Hepatocyte (in vitro differentiated cells): ENCODE measurements around the gene CIC. TPM values are rescaled to one million over a fixed set of nuclear protein-coding genes. Genes with fewer than 3 reads are reported as not detected.

Experiments used
- DNase-seq: peaks from one replicate; pipeline ENCODE4 v3.0.0-alpha.2; 2016; ENCODE audit warnings: low spot score
- H2AFZ ChIP-seq: fragments of 200-600 bp; sonication (generic); 2 replicates; pipeline ENCODE4 v1.6.0; 2016; ENCODE audit warnings: antibody characterized with exemption, mild to moderate bottlenecking
- H3K27ac ChIP-seq: fragments of 200-600 bp; sonication (generic); 2 replicates; pipeline ENCODE4 v1.5.1; 2016; ENCODE audit warnings: mild to moderate bottlenecking
- H3K27me3 ChIP-seq: fragments of 200-600 bp; sonication (generic); 2 replicates; pipeline ENCODE4 v1.6.1; 2016
- H3K36me3 ChIP-seq: fragments of 200-600 bp; sonication (generic); replicated peaks from 2 replicates; pipeline ENCODE4 v1.5.1; 2016; ENCODE audit warnings: low read depth; ENCODE audit not compliant: insufficient read depth
- H3K4me1 ChIP-seq: fragments of 200-600 bp; sonication (generic); 2 replicates; pipeline ENCODE4 v1.5.1; 2016; ENCODE audit warnings: mild to moderate bottlenecking, moderate library complexity; ENCODE audit not compliant: insufficient read depth
- H3K4me2 ChIP-seq: fragments of 200-600 bp; sonication (generic); 2 replicates; pipeline ENCODE4 v1.6.0; 2016
- H3K4me3 ChIP-seq: fragments of 200-600 bp; sonication (generic); 2 replicates; pipeline ENCODE4 v1.5.1; 2016; ENCODE audit warnings: mild to moderate bottlenecking
- H3K79me2 ChIP-seq: fragments of 200-600 bp; sonication (generic); 2 replicates; pipeline ENCODE4 v1.6.0; 2017; ENCODE audit warnings: mild to moderate bottlenecking
- H3K9me2 ChIP-seq: fragments of 200-600 bp; sonication (generic); replicated peaks from 2 replicates; pipeline ENCODE4 v1.6.0; 2017; ENCODE audit warnings: mild to moderate bottlenecking; ENCODE audit not compliant: insufficient read depth
- H3K9me3 ChIP-seq: fragments of 200-600 bp; sonication (generic); 2 replicates; pipeline ENCODE4 v1.5.1; 2016; ENCODE audit warnings: low read depth, mild to moderate bottlenecking
- H4K20me1 ChIP-seq: fragments of 200-600 bp; sonication (generic); 2 replicates; pipeline ENCODE4 v1.6.0; 2016; ENCODE audit warnings: mild to moderate bottlenecking; ENCODE audit not compliant: insufficient read depth, poor library complexity, severe bottlenecking
- CTCF ChIP-seq: fragments of 200-600 bp; sonication (generic); IDR thresholded peaks from 2 replicates; pipeline ENCODE4 v1.5.1; 2016; ENCODE audit warnings: antibody characterized with exemption, mild to moderate bottlenecking; ENCODE audit not compliant: poor library complexity
- EZH2 ChIP-seq: fragments of 200-600 bp; sonication (generic); IDR thresholded peaks from 2 replicates; pipeline ENCODE4 v1.6.1; 2016; ENCODE audit warnings: antibody characterized with exemption, mild to moderate bottlenecking, borderline replicate concordance
- EZH2phosphoT487 ChIP-seq: fragments of 200-600 bp; sonication (generic); IDR thresholded peaks from one replicate; pipeline ENCODE4 v1.6.1; 2018; ENCODE audit warnings: antibody characterized with exemption, mild to moderate bottlenecking, low read depth, moderate library complexity; ENCODE audit not compliant: unreplicated experiment, severe bottlenecking
- WGBS: methylation state at CpG from one replicate; pipeline ENCODE4 v1.1.6; 2016; ENCODE audit warnings: low lambda C conversion rate; ENCODE audit errors: missing lambda C conversion rate; 5-methylcytosine and 5-hydroxymethylcytosine counted together
- polyA plus RNA-seq: library from polyadenylated mRNA; unstranded; fragments of >200 nt; fragmentation: Nextera tagmentation; extraction: Ambion mirVana; gene quantifications from 2 replicates; pipeline ENCODE4 v1.2.1, GENCODE V29; 2016
- total RNA-seq: library from RNA; depleted of rRNA; stranded (reverse); fragments of >200 nt; gene quantifications from 2 replicates; pipeline ENCODE4 v1.2.3, GENCODE V29; 2014

CIC gene
- total and polyA plus RNA-seq, 2 experiments from 2014 or later, result 17.4 to 23.2 TPM

DNA sequence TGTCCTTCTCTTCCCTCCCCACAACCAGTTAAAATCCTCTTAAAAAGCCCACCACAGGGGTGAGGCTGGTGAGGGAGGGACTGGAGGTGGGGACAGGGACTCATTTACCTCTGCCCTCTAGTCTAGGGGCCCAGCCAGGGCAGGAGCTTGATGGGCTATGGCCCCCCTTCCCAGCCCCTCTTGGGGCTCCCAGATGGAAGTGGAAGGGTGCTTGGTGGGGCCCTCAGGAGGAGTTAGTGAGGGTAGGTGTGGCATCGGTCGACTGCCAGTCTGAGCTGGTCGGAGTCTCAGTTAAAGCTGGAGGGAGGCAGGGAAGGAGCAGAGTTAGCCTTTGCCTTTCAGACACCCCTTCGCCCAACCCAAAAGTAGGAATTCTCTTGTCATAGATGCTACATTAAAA is 38.5 kb upstream of the CIC start:
- Histone ChIP-seq H3K4me1 (no peaks in the 10 kb centered on the region), H3K4me3 (no peak overlapping the region), H3K4me2 (no peak overlapping the region), H3K9me3 (no peaks in the 10 kb centered on the region), H3K27me3 (no peaks in the 10 kb centered on the region), H3K79me2 (peaks cover 13% of the 10 kb centered on the region), H3K9me2 (no peaks in the 10 kb centered on the region), H4K20me1 (peaks cover 15% of the 10 kb centered on the region), H3K36me3 (no peaks in the 10 kb centered on the region), H3K27ac (peak overlapping the region; percentile 37), H2AFZ (no peak overlapping the region)
- DNase-seq, result no peak
- 92% methylated on average over 4 of the region's 4 CpGs for WGBS
- TF ChIP-seq CTCF, result no peak
- no peak for TF ChIP-seq EZH2
- TF ChIP-seq EZH2phosphoT487, result no peak

DNA sequence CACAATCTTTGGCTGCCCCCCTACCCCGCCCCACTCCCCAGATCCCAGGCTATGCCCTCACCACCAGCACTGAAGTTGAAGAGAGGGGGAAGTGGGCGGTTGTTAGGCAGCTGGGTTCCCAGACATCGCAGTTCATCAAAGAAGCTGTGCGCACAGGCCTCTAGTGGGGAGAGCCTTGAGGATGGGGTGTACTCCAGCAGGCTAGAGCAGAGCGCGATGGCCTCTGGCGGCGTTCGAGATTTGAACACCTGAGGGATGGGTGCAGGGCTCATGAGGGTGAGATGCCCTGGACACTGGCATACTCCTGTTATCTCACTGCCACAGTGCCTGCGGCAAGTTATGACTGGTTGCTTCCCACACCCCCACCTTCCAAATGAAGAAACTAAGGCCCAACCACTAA is 36.6 kb upstream of the CIC start:
- Histone ChIP-seq H3K4me1 (no peaks in the 10 kb centered on the region), H4K20me1 (peaks cover 5% of the 10 kb centered on the region), H3K27ac (no peak overlapping the region), H3K27me3 (no peaks in the 10 kb centered on the region), H3K36me3 (no peaks in the 10 kb centered on the region), H3K9me2 (no peaks in the 10 kb centered on the region), H3K79me2 (peaks cover 8% of the 10 kb centered on the region), H3K9me3 (no peaks in the 10 kb centered on the region), H3K4me2 (no peak overlapping the region), H3K4me3 (no peak overlapping the region), H2AFZ (no peak overlapping the region)
- TF ChIP-seq EZH2 (no peak), CTCF (no peak)
- DNase-seq, result no peak
- 95% methylated on average over 10 of the region's 10 CpGs for WGBS

GRCh38 chr19:42233106-42233505 is 35.9 kb upstream of the CIC start:
- H3K79me2 ChIP-seq, result peaks cover 10% of the 10 kb centered on the region
- H3K4me1 ChIP-seq, result no peaks in the 10 kb centered on the region
- H3K36me3 ChIP-seq, result no peaks in the 10 kb centered on the region

More at GRCh38 chr19:42233106-42233505, 35.9 kb upstream of the CIC start:
- H3K9me2 ChIP-seq, result no peaks in the 10 kb centered on the region
- no peak overlapping the region for H3K4me3 ChIP-seq
- TF ChIP-seq EZH2 (no peak), EZH2phosphoT487 (no peak), CTCF (no peak)
- no peak overlapping the region for H3K4me2 ChIP-seq
- no peak for DNase-seq
- peak overlapping the region; percentile 70 for H3K27ac ChIP-seq
- H3K27me3 ChIP-seq, result no peaks in the 10 kb centered on the region
- WGBS, result 93% methylated on average over 7 of the region's 7 CpGs
- H2AFZ ChIP-seq, result no peak overlapping the region
- peaks cover 5% of the 10 kb centered on the region for H4K20me1 ChIP-seq
- H3K9me3 ChIP-seq, result no peaks in the 10 kb centered on the region
